ENCODE measurements around the gene BUB1B. TPM values are rescaled to one million over a fixed set of nuclear protein-coding genes. Genes with fewer than 3 reads are reported as not detected.

The BUB1B gene
- total RNA-seq, 1 experiment from 2014 or later, result 92.9 TPM

DNA sequence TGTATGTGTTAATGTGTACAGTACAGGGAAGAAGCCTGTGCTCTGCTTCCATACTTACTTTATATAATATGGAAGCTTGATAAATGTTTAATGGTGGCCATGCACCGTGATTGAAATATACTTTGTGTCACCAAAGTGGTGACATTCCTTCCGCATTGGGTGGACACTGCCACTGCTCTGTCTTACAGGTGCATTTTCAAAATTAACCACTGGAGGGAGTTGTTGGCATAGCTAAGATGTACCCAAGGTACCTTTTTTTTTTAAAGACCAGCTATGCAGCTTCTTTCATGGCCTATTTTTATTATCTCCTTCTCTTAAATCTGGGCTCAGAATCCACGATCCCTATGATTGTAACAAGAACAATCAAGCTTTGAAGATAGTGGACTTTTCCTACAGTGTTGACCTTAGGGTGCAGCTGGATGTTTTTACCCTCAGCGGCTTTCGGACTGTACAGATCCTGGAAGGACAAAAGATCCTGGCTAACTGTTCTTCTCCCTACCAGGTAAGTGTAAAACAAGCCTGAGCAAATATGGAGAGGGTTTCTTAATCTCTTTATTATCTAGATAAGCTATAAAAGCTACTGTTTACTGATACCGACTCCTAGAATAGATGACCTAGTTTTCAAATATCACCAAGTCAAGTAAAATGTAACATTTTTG lies 56.4 kb downstream of the BUB1B start:
- no peak overlapping the region for H3K4me3 ChIP-seq (replicated peaks in 1 of 2; ENCODE audit: low read depth in 1 of 2, low read length in 2 of 2)
- no peaks in the 10 kb centered on the region; the same call in 1 of the 2 replicates for H3K79me2 ChIP-seq (ENCODE audit: insufficient read depth, low read length)
- no peak overlapping the region for H3K9ac ChIP-seq (ENCODE audit: low read length)
- 0 out of 4 replicates have a peak, but pooled peaks cover 0 to 3% of the 10 kb centered on the region in 2 experiments for H3K4me1 ChIP-seq (ENCODE audit: control insufficient read depth in 1 of 2, insufficient read depth in 2 of 2, low read length in 2 of 2)
- ChIA-PET CTCF (interaction anchor here (0.6 to 5.2 kb wide), 24 partner anchors 9 to 429 kb away, joined by 3 to 194 read pairs (median 4); partner anchors contain the start of genes CCDC9B, PAK6 and PLCB2), POLR2A (interaction anchor here (1.0 kb wide), 1 partner anchor 57 kb away, joined by 4 read pairs; no protein-coding TSS in a partner anchor), RAD21 (ENCODE audit: low non-redundant PET in 1 of 2, low total read pairs in 2 of 2, uncharacterized antibody in 2 of 2, unreplicated experiment in 2 of 2) (interaction anchor here (0.5 to 1.9 kb wide), 8 partner anchors 10 to 208 kb away, joined by 3 to 19 read pairs (median 5); no protein-coding TSS in a partner anchor)
- H3K4me2 ChIP-seq (ENCODE audit: low read length), result no peak overlapping the region
- no peaks in the 10 kb centered on the region for H3K27me3 ChIP-seq (ENCODE audit: insufficient read depth, low read length)
- TF ChIP-seq SP1 (IDR thresholded peaks at IDR 0.05; ENCODE audit: low read depth), result no peak
- 0 out of 2 replicates have a peak, but pooled peaks have one; percentile 6 for TF ChIP-seq CEBPB (IDR thresholded peaks at IDR 0.05; ENCODE audit: low read depth)
- TF ChIP-seq RAD21 (IDR thresholded peaks at IDR 0.05; ENCODE audit: low read depth), result peak; percentile 91
- no peak for TF ChIP-seq ZNF274 (IDR thresholded peaks at IDR 0.05; ENCODE audit: low read depth, low read length)
- TF ChIP-seq, protein P1, sequence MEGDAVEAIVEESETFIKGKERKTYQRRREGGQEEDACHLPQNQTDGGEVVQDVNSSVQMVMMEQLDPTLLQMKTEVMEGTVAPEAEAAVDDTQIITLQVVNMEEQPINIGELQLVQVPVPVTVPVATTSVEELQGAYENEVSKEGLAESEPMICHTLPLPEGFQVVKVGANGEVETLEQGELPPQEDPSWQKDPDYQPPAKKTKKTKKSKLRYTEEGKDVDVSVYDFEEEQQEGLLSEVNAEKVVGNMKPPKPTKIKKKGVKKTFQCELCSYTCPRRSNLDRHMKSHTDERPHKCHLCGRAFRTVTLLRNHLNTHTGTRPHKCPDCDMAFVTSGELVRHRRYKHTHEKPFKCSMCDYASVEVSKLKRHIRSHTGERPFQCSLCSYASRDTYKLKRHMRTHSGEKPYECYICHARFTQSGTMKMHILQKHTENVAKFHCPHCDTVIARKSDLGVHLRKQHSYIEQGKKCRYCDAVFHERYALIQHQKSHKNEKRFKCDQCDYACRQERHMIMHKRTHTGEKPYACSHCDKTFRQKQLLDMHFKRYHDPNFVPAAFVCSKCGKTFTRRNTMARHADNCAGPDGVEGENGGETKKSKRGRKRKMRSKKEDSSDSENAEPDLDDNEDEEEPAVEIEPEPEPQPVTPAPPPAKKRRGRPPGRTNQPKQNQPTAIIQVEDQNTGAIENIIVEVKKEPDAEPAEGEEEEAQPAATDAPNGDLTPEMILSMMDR (IDR thresholded peaks at IDR 0.05 in 2 of 3, conservative IDR thresholded peaks at IDR 0.05 in 1 of 3; ENCODE audit: borderline replicate concordance in 1 of 3, insufficient read depth in 1 of 3, low read depth in 2 of 3, low read length in 2 of 3), result peak; percentile 65 to 99 (median 86)
- no peaks in the 10 kb centered on the region for H3K9me2 ChIP-seq (ENCODE audit: insufficient read depth)
- intact Hi-C loops (cut with micrococcal nuclease), result loop anchor here (1.0 to 10.0 kb wide), 5 partner anchors 57 to 1512 kb away; no protein-coding TSS in a partner anchor
- H4K20me1 ChIP-seq (ENCODE audit: insufficient read depth), result 0 out of 2 replicates have a peak, but pooled peaks cover 3% of the 10 kb centered on the region
- no peaks in the 10 kb centered on the region for H3K9me3 ChIP-seq (ENCODE audit: control insufficient read depth in 1 of 2, insufficient read depth in 1 of 2, low read depth in 1 of 2, low read length in 2 of 2)
- peaks cover 52 to 58% of the 10 kb centered on the region in 2 experiments for H3K36me3 ChIP-seq (ENCODE audit: control insufficient read depth in 1 of 2, insufficient read depth in 2 of 2, low read length in 2 of 2)
- no peak overlapping the region for H2AFZ ChIP-seq (ENCODE audit: low read depth, low read length, poor library complexity, severe bottlenecking)
- peak; percentile 99 for ATAC-seq
- BruUV-seq (replicated peaks), result no TSS peak
- peak; percentile 68 for DNase-seq (ENCODE audit: low read depth, low spot score)
- H3K27ac ChIP-seq (ENCODE audit: low read depth, low read length), result peak overlapping the region; percentile 32; the same call in 1 of the 2 replicates

Measured in HCT116 (cell line).